ENCODE data around the gene MINDY4.

DNA sequence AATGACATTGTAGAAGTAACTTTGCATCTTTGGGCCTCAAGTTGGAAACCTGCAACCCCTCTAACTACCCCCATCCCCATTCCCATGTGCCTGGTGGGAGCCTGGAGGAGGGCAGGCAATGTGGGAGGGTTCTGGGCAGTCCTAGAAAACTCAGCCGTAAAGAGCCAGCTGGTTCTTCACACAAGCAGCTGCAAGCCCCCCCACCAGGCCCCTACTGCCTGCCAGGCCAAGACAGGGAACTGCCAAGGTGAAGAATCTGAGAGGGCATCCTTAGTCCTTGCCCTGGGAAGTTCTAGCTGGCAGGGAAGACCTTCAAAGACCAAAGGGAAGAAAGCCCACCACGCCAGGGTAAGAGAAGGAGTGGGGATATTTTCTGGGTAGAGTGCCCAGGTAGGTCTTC, 31.5 kb upstream of the MINDY4 start:
- TF ChIP-seq, protein P1, sequence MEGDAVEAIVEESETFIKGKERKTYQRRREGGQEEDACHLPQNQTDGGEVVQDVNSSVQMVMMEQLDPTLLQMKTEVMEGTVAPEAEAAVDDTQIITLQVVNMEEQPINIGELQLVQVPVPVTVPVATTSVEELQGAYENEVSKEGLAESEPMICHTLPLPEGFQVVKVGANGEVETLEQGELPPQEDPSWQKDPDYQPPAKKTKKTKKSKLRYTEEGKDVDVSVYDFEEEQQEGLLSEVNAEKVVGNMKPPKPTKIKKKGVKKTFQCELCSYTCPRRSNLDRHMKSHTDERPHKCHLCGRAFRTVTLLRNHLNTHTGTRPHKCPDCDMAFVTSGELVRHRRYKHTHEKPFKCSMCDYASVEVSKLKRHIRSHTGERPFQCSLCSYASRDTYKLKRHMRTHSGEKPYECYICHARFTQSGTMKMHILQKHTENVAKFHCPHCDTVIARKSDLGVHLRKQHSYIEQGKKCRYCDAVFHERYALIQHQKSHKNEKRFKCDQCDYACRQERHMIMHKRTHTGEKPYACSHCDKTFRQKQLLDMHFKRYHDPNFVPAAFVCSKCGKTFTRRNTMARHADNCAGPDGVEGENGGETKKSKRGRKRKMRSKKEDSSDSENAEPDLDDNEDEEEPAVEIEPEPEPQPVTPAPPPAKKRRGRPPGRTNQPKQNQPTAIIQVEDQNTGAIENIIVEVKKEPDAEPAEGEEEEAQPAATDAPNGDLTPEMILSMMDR (IDR thresholded peaks at IDR 0.05), result no peak
- TF ChIP-seq POLR2A (IDR thresholded peaks at IDR 0.05), result no peak
